ENCODE results near the gene SERPINE3. TPM values are rescaled to one million over a fixed set of nuclear protein-coding genes. Genes with fewer than 3 reads are reported as not detected.

The SERPINE3 gene
- polyA plus RNA-seq, 3 donors, result not detected

DNA sequence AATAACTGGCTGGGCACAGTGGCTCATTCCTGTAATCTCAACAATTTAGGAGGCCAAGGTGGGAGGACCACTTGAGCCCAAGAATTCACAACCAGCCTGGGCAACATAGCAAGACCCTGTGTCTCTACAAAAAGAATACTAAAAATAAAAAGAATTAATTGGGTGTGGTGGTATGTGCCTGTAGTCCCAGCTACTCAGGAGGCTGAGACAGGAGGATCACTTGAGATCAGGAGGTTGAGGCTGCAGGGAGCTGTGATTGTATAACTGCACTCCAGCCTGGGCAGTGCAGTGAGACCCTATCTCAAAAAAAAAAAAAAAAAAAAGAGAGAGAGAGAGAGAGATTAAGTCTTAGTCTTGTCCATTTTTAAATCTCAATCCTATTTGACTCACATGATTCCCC lies 35.6 kb upstream of the SERPINE3 start:
- TF ChIP-seq, protein P1, sequence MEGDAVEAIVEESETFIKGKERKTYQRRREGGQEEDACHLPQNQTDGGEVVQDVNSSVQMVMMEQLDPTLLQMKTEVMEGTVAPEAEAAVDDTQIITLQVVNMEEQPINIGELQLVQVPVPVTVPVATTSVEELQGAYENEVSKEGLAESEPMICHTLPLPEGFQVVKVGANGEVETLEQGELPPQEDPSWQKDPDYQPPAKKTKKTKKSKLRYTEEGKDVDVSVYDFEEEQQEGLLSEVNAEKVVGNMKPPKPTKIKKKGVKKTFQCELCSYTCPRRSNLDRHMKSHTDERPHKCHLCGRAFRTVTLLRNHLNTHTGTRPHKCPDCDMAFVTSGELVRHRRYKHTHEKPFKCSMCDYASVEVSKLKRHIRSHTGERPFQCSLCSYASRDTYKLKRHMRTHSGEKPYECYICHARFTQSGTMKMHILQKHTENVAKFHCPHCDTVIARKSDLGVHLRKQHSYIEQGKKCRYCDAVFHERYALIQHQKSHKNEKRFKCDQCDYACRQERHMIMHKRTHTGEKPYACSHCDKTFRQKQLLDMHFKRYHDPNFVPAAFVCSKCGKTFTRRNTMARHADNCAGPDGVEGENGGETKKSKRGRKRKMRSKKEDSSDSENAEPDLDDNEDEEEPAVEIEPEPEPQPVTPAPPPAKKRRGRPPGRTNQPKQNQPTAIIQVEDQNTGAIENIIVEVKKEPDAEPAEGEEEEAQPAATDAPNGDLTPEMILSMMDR (IDR thresholded peaks at IDR 0.05), result no peak
- H3K4me3 ChIP-seq (replicated peaks in 1 of 3; ENCODE audit: low read depth in 2 of 3, low read length in 3 of 3), result no peak overlapping the region
- intact Hi-C loops (cut with micrococcal nuclease), result no loop called here
- no peak overlapping the region for H3K27ac Mint-ChIP-seq
- H2AFZ ChIP-seq (ENCODE audit: insufficient read depth, low read depth, low read length, poor library complexity, severe bottlenecking), result no peak overlapping the region
- peaks cover 0 to 2% (median 0%) of the 10 kb centered on the region in 7 donors for H3K9me3 Mint-ChIP-seq
- H3K9me3 ChIP-seq (replicated peaks in 1 of 2; ENCODE audit: control insufficient read depth in 1 of 2, insufficient read depth in 1 of 2, low read length in 2 of 2), result no peaks in the 10 kb centered on the region
- peaks cover 3% of the 10 kb centered on the region for H3K4me1 Mint-ChIP-seq
- H3K27me3 Mint-ChIP-seq (ENCODE audit: low read depth in 3 of 3), result no peaks in the 10 kb centered on the region
- H3K4me1 ChIP-seq (ENCODE audit: control insufficient read depth in 1 of 2, insufficient read depth in 2 of 2, low read length in 2 of 2), result no peaks in the 10 kb centered on the region
- H3K36me3 ChIP-seq (replicated peaks in 1 of 2; ENCODE audit: control insufficient read depth in 1 of 2, insufficient read depth in 2 of 2, low read length in 2 of 2), result no peaks in the 10 kb centered on the region
- H3K27ac ChIP-seq (ENCODE audit: low read depth in 1 of 2, low read length in 2 of 2), result no peak overlapping the region
- H3K79me2 ChIP-seq (ENCODE audit: insufficient read depth, low read length), result no peaks in the 10 kb centered on the region
- no peak overlapping the region for H3K4me3 Mint-ChIP-seq
- no peak overlapping the region for H3K9ac ChIP-seq (ENCODE audit: insufficient read depth, low read length, poor library complexity, severe bottlenecking)
- H3K27me3 ChIP-seq (ENCODE audit: control insufficient read depth in 2 of 2, insufficient read depth in 2 of 2, low read length in 2 of 2), result no peaks in the 10 kb centered on the region
- no peak overlapping the region for H3K4me2 ChIP-seq (replicated peaks; ENCODE audit: extremely low read depth, low read length, poor library complexity, severe bottlenecking)
- no peak for DNase-seq
- no peaks in the 10 kb centered on the region for H4K20me1 ChIP-seq (ENCODE audit: insufficient read depth, low read length)
- H3K36me3 Mint-ChIP-seq, result no peaks in the 10 kb centered on the region

DNA sequence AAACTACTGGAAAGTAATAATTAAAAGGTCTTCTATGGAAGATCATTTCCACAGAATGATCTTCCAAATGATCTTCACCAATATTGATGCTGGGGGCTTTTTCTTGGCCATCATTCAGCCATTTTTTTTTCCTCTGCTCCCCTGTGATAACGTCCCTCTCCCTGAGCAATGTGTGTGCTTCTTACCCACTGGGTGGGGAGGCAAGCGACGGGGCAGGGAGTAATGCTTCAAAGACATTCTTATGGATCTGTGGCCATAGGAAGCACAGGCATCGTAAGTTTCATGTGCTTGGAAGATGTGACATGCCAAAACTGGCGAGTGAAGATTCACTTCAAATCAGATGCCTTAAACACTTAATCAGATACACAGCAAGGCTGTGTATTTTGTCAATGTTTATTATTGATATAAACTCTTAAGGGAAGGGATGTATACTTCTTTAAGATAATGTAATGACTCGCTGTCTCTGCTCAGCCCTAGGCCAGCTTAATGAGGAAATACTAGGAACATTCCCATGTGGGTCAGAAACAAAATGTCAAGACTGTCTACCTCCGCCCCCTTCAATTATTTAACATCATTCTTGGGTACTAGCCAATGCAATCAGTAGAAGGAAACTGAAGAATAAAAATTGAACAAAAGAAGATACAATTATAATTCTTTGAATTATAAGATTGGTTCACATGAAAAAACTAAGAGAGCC lies 34.1 kb upstream of the SERPINE3 start:
- H3K4me1 ChIP-seq (ENCODE audit: control insufficient read depth in 1 of 2, insufficient read depth in 2 of 2, low read length in 2 of 2), result no peaks in the 10 kb centered on the region
- WGBS (ENCODE audit: insufficient coverage), result 95% methylated on average over 3 of the region's 7 CpGs
- Mint-ChIP-seq H3K4me3 (no peak overlapping the region), H3K9me3 (no peaks in the 10 kb centered on the region), H3K4me1 (peaks cover 3% of the 10 kb centered on the region), H3K27me3 (ENCODE audit: low read depth in 3 of 3) (no peaks in the 10 kb centered on the region), H3K36me3 (no peaks in the 10 kb centered on the region), H3K27ac (no peak overlapping the region)
- no peak overlapping the region for H3K4me2 ChIP-seq (replicated peaks; ENCODE audit: extremely low read depth, low read length, poor library complexity, severe bottlenecking)
- H3K79me2 ChIP-seq (ENCODE audit: insufficient read depth, low read length), result no peaks in the 10 kb centered on the region
- H3K36me3 ChIP-seq (replicated peaks in 1 of 2; ENCODE audit: control insufficient read depth in 1 of 2, insufficient read depth in 2 of 2, low read length in 2 of 2), result no peaks in the 10 kb centered on the region
- TF ChIP-seq, protein P1 (IDR thresholded peaks at IDR 0.05), result no peak
- H3K27ac ChIP-seq (ENCODE audit: low read depth in 1 of 2, low read length in 2 of 2), result no peak overlapping the region
- no peak overlapping the region for H3K9ac ChIP-seq (ENCODE audit: insufficient read depth, low read length, poor library complexity, severe bottlenecking)
- H3K27me3 ChIP-seq (ENCODE audit: control insufficient read depth in 2 of 2, insufficient read depth in 2 of 2, low read length in 2 of 2), result no peaks in the 10 kb centered on the region
- H3K9me3 ChIP-seq (replicated peaks in 1 of 2; ENCODE audit: control insufficient read depth in 1 of 2, insufficient read depth in 1 of 2, low read length in 2 of 2), result no peaks in the 10 kb centered on the region
- H4K20me1 ChIP-seq (ENCODE audit: insufficient read depth, low read length), result no peaks in the 10 kb centered on the region
- DNase-seq, result no peak
- no peak overlapping the region for H2AFZ ChIP-seq (ENCODE audit: insufficient read depth, low read depth, low read length, poor library complexity, severe bottlenecking)
- no peak overlapping the region for H3K4me3 ChIP-seq (replicated peaks in 1 of 3; ENCODE audit: low read depth in 2 of 3, low read length in 3 of 3)
- intact Hi-C loops (cut with micrococcal nuclease), result no loop called here

Measured in CD14-positive monocyte (primary cell).